Testis (tissue), 2 donors: ENCODE results near the gene CFAP20DC.

Source experiments
- POLR2A ChIP-seq: fragments of 450-650 bp; IDR thresholded peaks from one replicate; pipeline ENCODE4 v1.6.1; 2017; ENCODE audit warnings: antibody characterized with exemption, mild to moderate bottlenecking, moderate library complexity
- TF ChIP-seq, protein P1 (sequence below), 3 experiments: fragments of 450-650 bp in 2 of 3; fragments of 200-600 bp in 1 of 3; sonication (generic) in 1 of 3; IDR thresholded peaks; one replicate each; pipeline ENCODE4 v1.5.1; 2016 to 2019; ENCODE audit warnings: antibody characterized with exemption in 3 of 3, mild to moderate bottlenecking in 2 of 3, moderate library complexity in 1 of 3

DNA sequence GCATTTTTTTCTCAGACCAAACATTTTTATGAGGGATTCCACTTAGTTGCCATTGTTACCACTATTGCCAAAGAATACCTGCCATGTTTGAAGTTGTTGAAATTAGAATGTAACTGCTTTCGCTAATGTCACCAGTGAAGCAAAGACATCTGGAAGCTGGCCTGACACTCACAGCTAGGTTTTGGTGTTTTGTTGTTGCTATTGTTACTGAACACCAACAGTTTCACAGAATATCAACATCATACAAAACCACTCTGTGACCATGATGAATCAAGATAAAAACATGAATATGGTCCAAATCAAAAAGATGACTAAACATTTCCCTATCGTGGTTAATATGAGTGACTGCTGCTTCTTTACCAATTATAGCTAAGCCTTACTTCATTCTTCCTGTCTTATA is 6.9 kb upstream of the CFAP20DC start:
- TF ChIP-seq, protein P1, sequence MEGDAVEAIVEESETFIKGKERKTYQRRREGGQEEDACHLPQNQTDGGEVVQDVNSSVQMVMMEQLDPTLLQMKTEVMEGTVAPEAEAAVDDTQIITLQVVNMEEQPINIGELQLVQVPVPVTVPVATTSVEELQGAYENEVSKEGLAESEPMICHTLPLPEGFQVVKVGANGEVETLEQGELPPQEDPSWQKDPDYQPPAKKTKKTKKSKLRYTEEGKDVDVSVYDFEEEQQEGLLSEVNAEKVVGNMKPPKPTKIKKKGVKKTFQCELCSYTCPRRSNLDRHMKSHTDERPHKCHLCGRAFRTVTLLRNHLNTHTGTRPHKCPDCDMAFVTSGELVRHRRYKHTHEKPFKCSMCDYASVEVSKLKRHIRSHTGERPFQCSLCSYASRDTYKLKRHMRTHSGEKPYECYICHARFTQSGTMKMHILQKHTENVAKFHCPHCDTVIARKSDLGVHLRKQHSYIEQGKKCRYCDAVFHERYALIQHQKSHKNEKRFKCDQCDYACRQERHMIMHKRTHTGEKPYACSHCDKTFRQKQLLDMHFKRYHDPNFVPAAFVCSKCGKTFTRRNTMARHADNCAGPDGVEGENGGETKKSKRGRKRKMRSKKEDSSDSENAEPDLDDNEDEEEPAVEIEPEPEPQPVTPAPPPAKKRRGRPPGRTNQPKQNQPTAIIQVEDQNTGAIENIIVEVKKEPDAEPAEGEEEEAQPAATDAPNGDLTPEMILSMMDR (IDR thresholded peaks at IDR 0.05): no peak
- TF ChIP-seq POLR2A: no peak
